Liver (tissue), 9 donors: ENCODE data around the gene ABHD17C. TPM values are rescaled to one million over a fixed set of nuclear protein-coding genes. Genes with fewer than 3 reads are reported as not detected.

Experiments
- DNase-seq: peaks from one replicate; pipeline ENCODE4 v3.0.0-alpha.2; 2017; ENCODE audit warnings: low spot score
- H3K27ac ChIP-seq, 2 donors: one replicate each; pipeline ENCODE4 v1.7.0; 2013; ENCODE audit warnings: inconsistent platforms in 2 of 2, low read length in 2 of 2, control low read depth in 1 of 2, low read depth in 1 of 2, mild to moderate bottlenecking in 1 of 2
- H3K27me3 ChIP-seq, 4 donors: one replicate each; pipeline versions ENCODE4 v1.6.1 to v1.7.0; 2013; ENCODE audit warnings: low read length in 3 of 4, inconsistent platforms in 1 of 4, mild to moderate bottlenecking in 1 of 4, moderate library complexity in 1 of 4; ENCODE audit not compliant: control insufficient read depth in 4 of 4, insufficient read depth in 4 of 4
- H3K36me3 ChIP-seq, 4 donors: one replicate each; pipeline versions ENCODE4 v1.6.1 to v1.7.0; 2013; ENCODE audit warnings: low read length in 3 of 4, mild to moderate bottlenecking in 3 of 4, low read depth in 1 of 4, moderate library complexity in 1 of 4; ENCODE audit not compliant: control insufficient read depth in 4 of 4, insufficient read depth in 3 of 4
- H3K4me1 ChIP-seq, 4 donors: one replicate each; pipeline versions ENCODE4 v1.6.1 to v1.7.0; 2013; ENCODE audit warnings: low read length in 3 of 4, mild to moderate bottlenecking in 3 of 4, moderate library complexity in 1 of 4; ENCODE audit not compliant: control insufficient read depth in 4 of 4, insufficient read depth in 4 of 4
- H3K4me3 ChIP-seq, 3 donors: one replicate each; pipeline versions ENCODE4 v1.6.1 to v1.7.0; 2013; ENCODE audit warnings: low read length in 3 of 3, control low read depth in 1 of 3, low read depth in 1 of 3, mild to moderate bottlenecking in 1 of 3
- H3K9ac ChIP-seq, 2 donors: one replicate each; pipeline ENCODE4 v1.7.0; 2013; ENCODE audit warnings: low read length in 2 of 2, mild to moderate bottlenecking in 2 of 2, moderate library complexity in 2 of 2, control low read depth in 1 of 2, low read depth in 1 of 2
- H3K9me3 ChIP-seq, 4 donors: one replicate each; pipeline versions ENCODE4 v1.6.1 to v1.7.0; 2013; ENCODE audit warnings: low read length in 3 of 4; ENCODE audit not compliant: control insufficient read depth in 4 of 4
- ATF3 ChIP-seq: IDR thresholded peaks from 2 replicates; pipeline ENCODE4 v1.6.1; 2016; ENCODE audit warnings: antibody characterized with exemption
- CTCF ChIP-seq: fragments of 150-350 bp; IDR thresholded peaks from 2 replicates; pipeline ENCODE4 v1.5.1; 2017; ENCODE audit warnings: improper control_type of control experiment, low read depth, low read length; ENCODE audit not compliant: missing input control
- EGR1 ChIP-seq, 2 donors: IDR thresholded peaks; 2 replicates each; pipeline ENCODE4 v1.6.1; 2016 to 2018; ENCODE audit warnings: antibody characterized with exemption in 2 of 2, low read depth in 2 of 2
- FOXA1 ChIP-seq: IDR thresholded peaks from 2 replicates; pipeline ENCODE4 v1.6.1; 2016; ENCODE audit warnings: antibody characterized with exemption
- FOXA2 ChIP-seq: IDR thresholded peaks from 2 replicates; pipeline ENCODE4 v1.6.1; 2016; ENCODE audit warnings: antibody characterized with exemption
- GABPA ChIP-seq, 2 donors: IDR thresholded peaks in 1 of 2; conservative IDR thresholded peaks in 1 of 2; 2 replicates each; pipeline ENCODE4 v1.6.1; 2016; ENCODE audit warnings: antibody characterized with exemption in 2 of 2, mild to moderate bottlenecking in 1 of 2, moderate library complexity in 1 of 2
- HNF4A ChIP-seq, 2 donors: conservative IDR thresholded peaks; 2 replicates each; pipeline ENCODE4 v1.6.1; 2016; ENCODE audit warnings: antibody characterized with exemption in 2 of 2, mild to moderate bottlenecking in 2 of 2
- HNF4G ChIP-seq: IDR thresholded peaks from 2 replicates; pipeline ENCODE4 v1.6.1; 2016; ENCODE audit warnings: antibody characterized with exemption
- JUND ChIP-seq, 2 donors: IDR thresholded peaks; 2 replicates each; pipeline ENCODE4 v1.6.1; 2016; ENCODE audit warnings: antibody characterized with exemption in 2 of 2
- MAX ChIP-seq: IDR thresholded peaks from 2 replicates; pipeline ENCODE4 v1.6.1; 2016; ENCODE audit warnings: antibody characterized with exemption
- NR2F2 ChIP-seq: IDR thresholded peaks from 2 replicates; pipeline ENCODE4 v1.6.1; 2016; ENCODE audit warnings: antibody characterized with exemption
- RAD21 ChIP-seq, 2 donors: IDR thresholded peaks; 2 replicates each; pipeline ENCODE4 v1.6.1; 2016; ENCODE audit warnings: antibody characterized with exemption in 2 of 2, mild to moderate bottlenecking in 2 of 2
- SP1 ChIP-seq: IDR thresholded peaks from 2 replicates; pipeline ENCODE4 v1.6.1; 2018; ENCODE audit warnings: antibody characterized with exemption, mild to moderate bottlenecking
- TAF1 ChIP-seq: conservative IDR thresholded peaks from 2 replicates; pipeline ENCODE4 v1.6.1; 2016; ENCODE audit warnings: antibody characterized with exemption, mild to moderate bottlenecking
- WGBS: extraction: QIAGEN DNeasy Blood & Tissue Kit; methylation state at CpG from one replicate; pipeline ENCODE4 v1.1.7; 2013; 5-methylcytosine and 5-hydroxymethylcytosine counted together
- polyA plus RNA-seq, 2 donors: library from polyadenylated mRNA; stranded (reverse) in 1 of 2; unstranded in 1 of 2; fragments of 200-250 nt in 1 of 2; fragments of >200 nt in 1 of 2; fragmentation: Nextera tagmentation in 1 of 2; extraction: Ambion mirVana in 1 of 2; gene quantifications; one replicate each; pipeline versions ENCODE4 v1.2.1 to v1.2.3, GENCODE V29; 2013 to 2015
- total RNA-seq, 2 donors: library from RNA; depleted of rRNA; stranded (reverse); fragments of >200 nt; gene quantifications; one replicate each; pipeline ENCODE4 v1.2.3, GENCODE V29; 2014
- donor health status: healthy.
- donor health status: healthy.
- donor health status: healthy.
- donor health status: healthy.
- donor health status: healthy.

Gene ABHD17C
- total and polyA plus RNA-seq, 4 donors: 0.79 to 3.0 (median 2.0) TPM

- Histone ChIP-seq H3K27ac (no peak overlapping the region), H3K27me3 (peaks cover 0 to 6% (median 5%) of the 10 kb centered on the region in 4 donors), H3K4me3 (no peak overlapping the region), H3K9ac (no peak overlapping the region), H3K36me3 (no peaks in the 10 kb centered on the region), H3K4me1 (peaks cover 5 to 21% (median 17%) of the 10 kb centered on the region in 4 donors), H3K9me3 (no peaks in the 10 kb centered on the region)
- TF ChIP-seq SP1 (no peak), RAD21 (IDR thresholded peaks at IDR 0.05) (no peak), HNF4A (conservative IDR thresholded peaks at IDR 0.05) (no peak), FOXA2 (no peak), TAF1 (no peak), ATF3 (no peak), EGR1 (IDR thresholded peaks at IDR 0.05; ENCODE audit: low read depth in 2 of 2) (no peak), HNF4G (no peak), NR2F2 (no peak), CTCF (no peak), MAX (no peak), JUND (IDR thresholded peaks at IDR 0.05) (no peak)
- DNase-seq: no peak
- WGBS: 73% methylated on average over 10 of the region's 10 CpGs
Observed at GRCh38 chr15:80777826-80778620, 82.9 kb downstream of the ABHD17C start.

GRCh38 chr15:80778621-80778963 lies 83.5 kb downstream of the ABHD17C start:
- Histone ChIP-seq H3K4me3 (peak overlapping the region in 1 of 3 donors; percentile 59), H3K27me3 (peaks cover 0 to 6% (median 5%) of the 10 kb centered on the region in 4 donors), H3K9me3 (no peaks in the 10 kb centered on the region), H3K4me1 (peaks cover 5 to 21% (median 17%) of the 10 kb centered on the region in 4 donors), H3K27ac (no peak overlapping the region), H3K36me3 (no peaks in the 10 kb centered on the region), H3K9ac (no peak overlapping the region)
- no peak for DNase-seq
- WGBS: 26% methylated on average over 7 of the region's 7 CpGs
- TF ChIP-seq HNF4A (conservative IDR thresholded peaks at IDR 0.05) (no peak), SP1 (no peak), TAF1 (no peak), CTCF (no peak), HNF4G (no peak), EGR1 (IDR thresholded peaks at IDR 0.05; ENCODE audit: low read depth in 2 of 2) (no peak), FOXA1 (no peak), GABPA (IDR thresholded peaks at IDR 0.05 in 1 of 2, conservative IDR thresholded peaks at IDR 0.05 in 1 of 2) (no peak), MAX (no peak), NR2F2 (no peak)
